HK-2 (cell line): ENCODE measurements around the gene MYRIP.
"Not testable (repeated sequence)": the region's sequence is repeated elsewhere in the genome, so short reads cannot be mapped to it uniquely, and the experiment has no call there.

Experiments
- DNase-seq: peaks from one replicate; pipeline ENCODE4 v3.0.0-alpha.2; 2018; ENCODE audit not compliant: unreplicated experiment

Gene MYRIP

DNA sequence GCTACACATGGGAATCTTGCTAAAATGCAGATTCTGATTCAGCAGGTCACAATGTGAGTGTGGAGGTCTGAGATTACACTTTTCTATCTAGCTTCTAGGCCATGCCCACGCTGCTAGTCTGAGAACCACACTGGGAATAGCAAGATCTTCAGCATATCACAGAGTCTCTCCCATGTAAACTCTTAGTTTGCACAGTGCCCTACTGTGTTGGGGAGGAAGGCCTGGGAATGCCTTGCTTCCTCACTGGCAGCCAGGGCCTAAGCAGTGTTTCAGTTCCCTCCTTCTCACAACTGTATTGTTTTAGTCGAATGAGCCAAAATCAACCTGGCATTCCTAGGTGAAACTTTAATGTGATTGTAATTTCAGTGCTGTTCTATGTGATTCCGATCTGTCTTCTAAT is 320.1 kb downstream of the MYRIP start:
- DNase-seq: no peak

GRCh38 chr3:40129981-40130380 is 320.6 kb downstream of the MYRIP start:
- no peak for DNase-seq

- DNase-seq: no peak
Measured at GRCh38 chr3:40130721-40131120, 321.3 kb downstream of the MYRIP start.

DNA sequence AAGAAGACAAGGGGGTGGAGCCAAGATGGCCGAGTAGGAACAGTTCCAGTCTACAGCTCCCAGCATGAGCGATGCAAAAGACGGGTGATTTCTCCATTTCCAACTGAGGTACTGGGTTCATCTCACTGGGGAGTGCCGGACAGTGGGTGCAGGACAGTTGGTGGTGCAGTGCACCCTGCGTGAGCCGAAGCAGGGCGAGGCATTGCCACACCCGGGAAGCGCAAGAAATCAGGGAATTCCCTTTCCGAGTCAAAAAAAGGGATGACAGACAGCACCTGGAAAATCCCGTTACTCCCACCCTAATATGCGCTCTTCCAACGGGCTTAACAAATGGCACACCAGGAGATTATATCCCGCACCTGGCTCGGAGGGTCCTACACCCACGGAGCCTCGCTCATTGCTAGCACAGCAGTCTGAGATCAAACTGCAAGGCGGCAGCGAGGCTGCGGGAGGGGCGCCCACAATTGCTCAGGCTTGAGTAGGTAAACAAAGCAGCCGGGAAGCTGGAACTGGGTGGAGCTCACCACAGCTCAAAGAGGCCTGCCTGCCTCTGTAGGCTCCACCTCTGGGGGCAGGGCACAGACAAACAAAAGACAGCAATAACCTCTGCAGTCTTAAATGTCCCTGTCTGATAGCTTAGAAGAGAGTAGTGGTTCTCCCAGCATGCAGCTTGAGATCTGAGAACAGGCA is 324.6 kb downstream of the MYRIP start:
- not testable (repeated sequence) for DNase-seq

GRCh38 chr3:40137591-40138295 is 328.3 kb downstream of the MYRIP start:
- no peak for DNase-seq

DNA sequence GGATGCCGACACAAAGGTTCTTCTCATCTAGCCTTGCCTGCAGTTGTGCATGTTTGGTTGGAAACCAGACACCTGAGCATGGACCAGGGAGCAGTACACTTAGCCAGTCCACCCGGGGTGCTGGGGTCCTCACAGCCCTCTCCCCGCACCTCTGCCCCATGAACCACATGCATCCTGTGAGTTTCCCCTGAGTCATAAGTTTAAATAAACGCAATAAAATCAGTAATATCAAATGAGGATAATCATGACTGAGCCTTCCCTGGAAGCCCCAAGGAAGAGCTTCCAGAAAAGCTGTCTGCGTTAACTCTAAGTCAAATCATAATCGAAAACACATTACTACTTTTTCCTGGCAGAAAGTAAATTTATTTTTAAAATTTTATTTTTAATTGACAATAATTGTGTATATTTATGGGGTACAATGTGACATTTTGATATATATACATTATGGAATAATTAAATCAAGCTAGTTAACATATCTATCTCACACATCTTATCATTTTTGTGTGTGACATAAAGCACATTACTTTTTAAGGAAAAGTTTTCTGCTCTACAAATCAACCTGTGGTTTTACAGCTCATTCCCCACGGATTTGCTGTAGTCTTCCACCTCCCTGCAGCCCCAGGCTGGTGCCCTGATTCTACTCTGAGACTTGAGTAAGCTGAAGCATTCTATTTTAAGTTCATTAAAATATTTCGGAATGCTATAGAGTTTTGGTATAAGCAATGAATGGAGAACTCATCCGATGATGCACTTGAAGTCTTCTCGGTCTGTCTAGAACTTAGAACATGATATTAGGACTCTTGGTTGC is 334.1 kb downstream of the MYRIP start:
- DNase-seq: no peak

DNA sequence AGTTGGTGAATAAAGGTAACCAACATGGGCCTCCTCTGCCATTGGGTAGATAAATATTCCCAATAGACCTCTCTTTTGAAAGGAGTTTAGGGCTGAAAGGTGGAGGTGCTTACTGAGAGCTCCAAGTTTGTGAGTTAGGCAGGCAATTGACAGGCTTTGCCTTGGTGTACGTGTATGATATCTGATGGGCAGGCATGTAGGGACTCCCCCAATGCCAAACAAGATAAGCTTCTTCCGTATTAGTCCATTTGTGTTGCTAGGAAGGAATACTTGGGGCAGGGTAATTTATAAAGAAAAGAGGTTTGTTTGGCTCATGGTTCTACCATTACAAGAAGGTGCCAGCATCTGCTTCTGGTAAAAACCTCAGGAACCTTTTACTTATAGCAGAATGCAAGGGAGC is 339.4 kb downstream of the MYRIP start:
- no peak for DNase-seq

DNA sequence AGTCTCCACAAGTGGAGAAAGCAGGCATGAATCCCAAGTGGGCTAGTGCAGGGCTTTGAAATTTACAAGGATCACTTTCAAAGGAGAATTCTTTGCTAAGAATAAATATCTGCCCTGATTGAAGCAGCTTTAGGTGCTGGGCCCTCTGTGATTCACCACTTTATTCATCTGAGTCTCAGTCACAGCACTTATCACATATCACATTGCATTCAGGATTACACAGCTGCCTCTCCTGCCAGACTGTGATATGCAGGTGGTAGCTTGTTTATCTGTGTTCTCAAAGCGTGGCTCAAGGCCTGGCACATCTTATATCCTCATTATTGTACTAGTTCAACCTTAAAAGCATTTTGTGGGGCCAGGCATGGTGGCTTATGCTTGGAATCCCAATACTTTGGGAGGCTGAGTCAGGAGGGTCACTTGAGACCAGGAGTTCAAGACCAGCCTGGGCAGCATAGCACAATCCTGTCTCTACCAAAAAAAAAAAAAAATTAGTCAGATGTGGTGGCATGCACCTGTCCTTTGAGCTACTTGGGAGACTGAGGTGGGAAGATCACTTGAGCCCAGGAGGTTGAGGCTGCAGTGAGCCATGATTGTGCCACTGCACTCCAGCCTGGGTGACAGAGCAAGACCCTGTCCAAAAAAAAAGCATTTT is 343.2 kb downstream of the MYRIP start:
- DNase-seq: no peak

DNA sequence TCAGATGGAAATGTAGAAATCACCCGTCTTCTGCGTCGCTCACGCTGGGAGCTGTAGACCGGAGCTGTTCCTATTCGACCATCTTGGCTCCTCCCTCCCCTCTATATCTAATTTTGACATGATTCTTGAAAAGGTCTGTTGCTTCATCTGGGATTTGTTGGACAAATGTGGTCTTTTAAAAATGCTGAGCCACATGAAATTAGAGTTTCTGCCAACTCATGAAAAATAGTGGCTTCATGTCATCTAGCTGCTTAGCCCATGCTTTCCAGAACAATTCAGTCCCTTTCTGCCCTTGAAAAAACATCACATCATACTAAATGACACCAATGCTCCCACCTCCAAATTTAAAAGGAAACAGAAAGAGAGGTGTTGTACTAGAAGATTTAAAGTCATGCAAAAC is 351.5 kb downstream of the MYRIP start:
- no peak for DNase-seq

DNA sequence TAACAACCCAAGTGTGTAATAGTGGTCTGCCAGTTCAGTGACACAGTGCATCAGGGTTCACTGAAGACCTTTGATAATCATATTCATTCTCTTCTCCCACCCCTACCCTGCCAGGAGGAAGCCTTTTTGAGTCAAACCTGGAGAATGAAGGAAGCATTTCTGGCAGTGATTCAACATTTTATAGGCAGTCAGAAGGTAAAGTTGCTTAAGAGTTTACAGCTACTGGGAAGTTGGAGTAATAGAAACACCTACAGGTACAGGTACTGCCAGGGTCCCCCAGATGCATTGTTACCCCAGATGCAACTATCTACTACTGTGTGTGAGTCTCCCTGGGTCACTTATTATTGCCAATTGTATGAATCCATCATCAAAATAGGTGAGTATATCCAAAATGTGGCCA is 353.2 kb downstream of the MYRIP start:
- DNase-seq: no peak

DNA sequence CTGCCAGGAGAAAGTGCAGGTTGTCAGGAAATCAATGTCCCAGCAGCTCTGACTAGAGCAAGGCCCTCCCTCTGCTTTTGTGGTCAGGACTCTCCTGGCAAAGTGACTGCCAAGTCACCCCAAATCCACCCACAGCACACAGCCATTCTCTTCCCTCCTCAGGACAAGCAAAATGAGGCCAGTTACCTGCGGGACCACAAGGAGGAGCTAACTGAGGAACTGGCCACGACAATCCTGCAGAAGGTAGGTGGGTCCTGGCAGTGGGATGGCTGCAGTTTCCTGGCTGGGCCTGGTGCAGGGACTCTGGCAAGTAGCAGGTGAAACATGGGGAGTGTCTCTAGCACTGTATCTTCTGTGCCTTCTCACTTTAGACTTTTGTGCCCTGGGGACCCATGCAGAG is 357.6 kb downstream of the MYRIP start:
- no peak for DNase-seq

- DNase-seq: no peak
Measured at GRCh38 chr3:40167958-40168357, 358.5 kb downstream of the MYRIP start.

- no peak for DNase-seq
Measured at GRCh38 chr3:40169983-40170382, 360.6 kb downstream of the MYRIP start.

- no peak for DNase-seq
Measured at GRCh38 chr3:40170395-40170794, 361.0 kb downstream of the MYRIP start.

DNA sequence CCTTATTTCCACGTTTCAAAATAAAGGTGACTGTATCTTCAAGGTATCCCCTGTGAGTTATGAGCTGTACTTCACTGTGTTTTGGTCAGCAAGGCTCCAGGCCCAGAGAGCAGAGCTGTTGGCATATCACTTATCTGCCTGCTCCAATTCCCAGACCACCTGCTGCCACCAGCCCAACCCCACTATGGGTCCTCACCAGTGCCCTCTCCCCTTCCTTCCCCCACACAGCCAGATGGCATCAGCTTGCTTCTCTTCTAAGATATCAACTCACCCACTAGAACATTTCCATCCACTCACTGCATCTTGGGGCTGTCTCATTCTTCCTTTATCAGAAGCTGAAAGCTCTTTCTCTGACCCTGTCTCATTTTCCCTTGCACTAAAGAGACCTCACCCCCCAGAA is 363.2 kb downstream of the MYRIP start:
- DNase-seq: no peak

GRCh38 chr3:40173227-40173721 is 363.9 kb downstream of the MYRIP start:
- DNase-seq: no peak

DNA sequence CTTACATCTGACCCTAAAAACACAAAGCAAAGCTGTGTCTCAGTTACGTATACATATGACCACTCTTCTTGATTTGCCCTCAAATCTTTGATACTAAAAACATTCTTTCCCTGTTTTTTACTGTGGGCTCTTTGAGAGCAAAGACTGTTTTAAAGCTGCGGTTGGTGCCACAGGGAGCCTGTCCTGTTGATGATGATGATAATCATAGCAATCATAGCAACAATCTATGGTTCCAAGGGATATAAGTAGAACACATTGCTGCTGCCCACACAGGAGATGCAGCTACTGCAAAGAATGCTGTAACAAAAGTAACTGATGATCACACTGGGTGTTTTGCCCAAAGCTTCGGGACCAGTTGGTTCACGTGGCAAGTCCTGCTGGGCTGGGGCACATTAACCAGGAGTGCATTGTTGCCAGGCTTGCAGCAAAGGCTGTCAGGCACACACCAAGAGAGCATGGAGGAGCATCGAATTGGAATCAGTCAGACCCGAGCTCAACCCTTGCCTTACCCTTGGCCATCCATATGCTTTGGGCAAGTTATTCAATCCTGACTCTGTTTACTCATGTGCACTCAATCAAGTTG is 368.7 kb downstream of the MYRIP start:
- DNase-seq: no peak

GRCh38 chr3:40179016-40179415 is 369.6 kb downstream of the MYRIP start:
- peak; percentile 41 for DNase-seq

GRCh38 chr3:40181182-40181581 is 371.8 kb downstream of the MYRIP start:
- DNase-seq: no peak

DNA sequence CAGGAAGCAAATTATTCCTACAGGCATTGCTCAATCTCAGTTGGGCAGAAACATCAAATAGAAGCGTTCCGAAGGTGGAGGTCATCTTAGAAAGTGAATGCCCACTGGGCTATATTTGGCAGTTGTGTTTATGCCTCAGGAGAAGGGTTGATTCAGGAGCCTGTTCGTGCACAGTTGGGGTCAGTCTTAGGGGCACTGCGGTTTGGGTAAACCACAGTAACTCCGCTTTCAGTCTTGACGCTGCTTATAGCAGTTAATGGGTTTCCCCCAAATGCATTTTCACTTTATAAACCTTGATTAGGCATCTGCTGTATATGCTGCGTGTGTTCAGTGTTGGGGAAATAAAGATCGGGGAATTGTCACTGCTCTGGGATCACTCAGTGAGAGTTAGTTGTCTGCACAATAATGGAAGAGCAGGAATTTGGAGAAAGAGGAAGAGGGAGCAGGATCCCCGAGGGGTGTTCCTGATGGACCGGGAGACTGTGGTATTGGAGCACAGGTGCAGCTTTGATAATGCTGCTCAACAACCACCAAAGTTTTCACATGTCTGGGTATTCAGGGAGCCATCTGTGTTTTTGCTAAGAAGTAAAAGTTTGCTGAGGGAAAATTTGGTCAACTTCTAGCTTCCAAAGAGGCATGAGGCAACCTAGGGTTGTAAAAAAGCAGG is 375.8 kb downstream of the MYRIP start:
- DNase-seq: no peak

GRCh38 chr3:40186508-40186907 is 377.1 kb downstream of the MYRIP start:
- DNase-seq: no peak
